Esophagus squamous epithelium (tissue), 5 donors: ENCODE measurements around the gene RHEBL1. TPM values are rescaled to one million over a fixed set of nuclear protein-coding genes. Genes with fewer than 3 reads are reported as not detected.

ENCODE experiments used
- DNase-seq: peaks from one replicate; lab custom pipeline; 2025; lab: John Stamatoyannopoulos, UW
- H3K27ac ChIP-seq, 4 donors: fragments of 200-600 bp; sonication (generic); one replicate each; pipeline ENCODE4 v1.5.1; 2016 to 2019; ENCODE audit warnings: mild to moderate bottlenecking in 1 of 4
- H3K27me3 ChIP-seq, 4 donors: fragments of 200-600 bp; sonication (generic); 1 replicate in 3 of 4; 2 replicates in 1 of 4; pipeline versions ENCODE4 v1.5.1 to v1.6.0; 2017 to 2021; ENCODE audit warnings: antibody characterized with exemption in 1 of 4
- H3K36me3 ChIP-seq, 3 donors: fragments of 200-600 bp; sonication (generic); one replicate each; pipeline ENCODE4 v1.5.1; 2016 to 2019
- H3K4me1 ChIP-seq, 3 donors: fragments of 200-600 bp; sonication (generic); one replicate each; pipeline ENCODE4 v1.5.1; 2017 to 2019
- H3K4me3 ChIP-seq, 4 donors: fragments of 200-600 bp; sonication (generic); 1 replicate in 3 of 4; 2 replicates in 1 of 4; pipeline ENCODE4 v1.5.1; 2016 to 2019; ENCODE audit warnings: mild to moderate bottlenecking in 2 of 4, moderate library complexity in 1 of 4
- H3K9me3 ChIP-seq, 3 donors: fragments of 200-600 bp; sonication (generic); one replicate each; pipeline ENCODE4 v1.5.1; 2016 to 2019
- CTCF ChIP-seq, 6 experiments: fragments of 450-650 bp in 4 of 6; fragments of 200-600 bp in 2 of 6; sonication (generic) in 2 of 6; IDR thresholded peaks; one replicate each; pipeline ENCODE4 v1.5.1; 2016 to 2019; ENCODE audit warnings: antibody characterized with exemption in 6 of 6, mild to moderate bottlenecking in 4 of 6, moderate library complexity in 4 of 6
- POLR2A ChIP-seq, 4 donors: fragments of 450-650 bp; IDR thresholded peaks; one replicate each; pipeline ENCODE4 v1.6.1; 2017; ENCODE audit warnings: antibody characterized with exemption in 4 of 4, mild to moderate bottlenecking in 4 of 4, moderate library complexity in 3 of 4
- WGBS, 2 donors: methylation state at CpG; one replicate each; pipeline ENCODE4 v1.1.5; 2018; 5-methylcytosine and 5-hydroxymethylcytosine counted together
- intact Hi-C: fragments of 100-400 bp; cut with DNase I; formaldehyde crosslinking; loops from one replicate; pipeline ENCODE4 v1.15.0; 2022
- total RNA-seq, 4 donors: library from RNA; depleted of rRNA; stranded (reverse); fragments of >200 nt; gene quantifications; one replicate each; pipeline ENCODE4 v1.1.0, GENCODE V29; 2016
- donor health status: DM: yes; HTN: yes; CAD: no.

RHEBL1 gene
- total RNA-seq = under 1 TPM in 2 of 4 donors, not detected in 2; 0.23 to 0.44 TPM

- WGBS, 2 donors = 0% methylated on average over 18 to 25 of the region's 60 CpGs
- H3K9me3 ChIP-seq = no peaks in the 10 kb centered on the region
- H3K4me3 ChIP-seq = peak within 1 kb of the TSS; percentile 64 to 86 (median 73)
- peak in 1 of 6 experiments; percentile 50 for TF ChIP-seq CTCF (IDR thresholded peaks at IDR 0.05)
- TF ChIP-seq POLR2A (IDR thresholded peaks at IDR 0.05) = peak in 2 of 4 donors; percentile 30 to 64
- H3K4me1 ChIP-seq = peaks cover 8 to 20% (median 12%) of the 10 kb centered on the region in 3 donors
- peak; percentile 94 for DNase-seq
- H3K36me3 ChIP-seq = no peaks in the 10 kb centered on the region
- peak within 1 kb of the TSS; percentile 71 to 90 (median 82) for H3K27ac ChIP-seq
- H3K27me3 ChIP-seq = no peaks in the 10 kb centered on the region
- intact Hi-C loops = loop anchor here (10.0 kb wide), 1 partner anchor 55 kb away; no protein-coding TSS in a partner anchor
These were observed at the start of gene RHEBL1 for GRCh38 chr12:49069507-49070346. Gene RHEBL1, minus strand, starts transcription at chr12:49069979. Its CDS starts 194 bp downstream, at chr12:49069785.

- intact Hi-C loops = no loop called here
- Histone ChIP-seq H3K27ac (peak overlapping the region; percentile 94 to 99 (median 98)), H3K4me1 (peaks cover 15 to 45% (median 30%) of the 10 kb centered on the region in 3 donors), H3K9me3 (no peaks in the 10 kb centered on the region), H3K27me3 (no peaks in the 10 kb centered on the region), H3K4me3 (peak overlapping the region; percentile 75 to 100 (median 95)), H3K36me3 (peaks cover 0 to 7% (median 0%) of the 10 kb centered on the region in 3 donors)
- no peak for TF ChIP-seq CTCF (IDR thresholded peaks at IDR 0.05)
- no peak for TF ChIP-seq POLR2A (IDR thresholded peaks at IDR 0.05)
- 42 to 45% methylated on average over 6 of the region's 6 CpGs for WGBS, 2 donors
- DNase-seq = no peak
These were observed 41.4 kb upstream of the RHEBL1 start for GRCh38 chr12:49111206-49111605.

GRCh38 chr12:49110464-49111155 is 40.8 kb upstream of the RHEBL1 start, which contains the start of gene LMBR1L:
Gene LMBR1L, minus strand, starts transcription at chr12:49110847. Its CDS starts 292 bp downstream, at chr12:49110555.
- Histone ChIP-seq H3K36me3 (peaks cover 0 to 13% (median 0%) of the 10 kb centered on the region in 3 donors), H3K27me3 (no peaks in the 10 kb centered on the region), H3K27ac (peak within 1 kb of the TSS; percentile 94 to 99 (median 98)), H3K9me3 (no peaks in the 10 kb centered on the region), H3K4me1 (peaks cover 15 to 51% (median 36%) of the 10 kb centered on the region in 3 donors), H3K4me3 (peak within 1 kb of the TSS; percentile 75 to 100 (median 95))
- peak; percentile 95 for DNase-seq
- WGBS, 2 donors = 0% methylated on average over 14 to 33 of the region's 43 CpGs
- intact Hi-C loops = no loop called here
- TF ChIP-seq CTCF (IDR thresholded peaks at IDR 0.05) (peak in 5 of 6 experiments; percentile 27 to 74 (median 70)), POLR2A (IDR thresholded peaks at IDR 0.05) (peak in 3 of 4 donors; percentile 65 to 87 (median 85))

- Histone ChIP-seq H3K27ac (peak overlapping the region; percentile 94 to 99 (median 98)), H3K4me1 (peaks cover 21 to 59% (median 38%) of the 10 kb centered on the region in 3 donors), H3K4me3 (peak overlapping the region; percentile 75 to 100 (median 95)), H3K9me3 (no peaks in the 10 kb centered on the region), H3K27me3 (no peaks in the 10 kb centered on the region), H3K36me3 (peaks cover 0 to 20% (median 0%) of the 10 kb centered on the region in 3 donors)
- 4 to 19% methylated on average over 6 to 25 of the region's 33 CpGs for WGBS, 2 donors
- TF ChIP-seq CTCF (IDR thresholded peaks at IDR 0.05) = no peak
- no peak for TF ChIP-seq POLR2A (IDR thresholded peaks at IDR 0.05)
- DNase-seq = no peak
- intact Hi-C loops = no loop called here
These were observed 40.1 kb upstream of the RHEBL1 start for GRCh38 chr12:49109641-49110463.
